OCI-LY7 (cell line): ENCODE results near the gene FIS1.
"Not testable (repeated sequence)": the region's sequence is repeated elsewhere in the genome, so short reads cannot be mapped to it uniquely, and the experiment has no call there.

Experiments
- CTCF ChIP-seq: fragments of 200-600 bp; sonication (generic); conservative IDR thresholded peaks from 2 replicates; pipeline ENCODE4 v1.5.1; 2014; ENCODE audit warnings: mild to moderate bottlenecking, antibody characterized with exemption, low read length, moderate library complexity, mixed read lengths
- EZH2phosphoT487 ChIP-seq: fragments of 200-600 bp; sonication (generic); IDR thresholded peaks from 2 replicates; pipeline ENCODE4 v1.6.1; 2018; ENCODE audit warnings: low read depth, borderline replicate concordance, mild to moderate bottlenecking, mixed run types, antibody characterized with exemption, low read length, moderate library complexity, mixed read lengths

DNA sequence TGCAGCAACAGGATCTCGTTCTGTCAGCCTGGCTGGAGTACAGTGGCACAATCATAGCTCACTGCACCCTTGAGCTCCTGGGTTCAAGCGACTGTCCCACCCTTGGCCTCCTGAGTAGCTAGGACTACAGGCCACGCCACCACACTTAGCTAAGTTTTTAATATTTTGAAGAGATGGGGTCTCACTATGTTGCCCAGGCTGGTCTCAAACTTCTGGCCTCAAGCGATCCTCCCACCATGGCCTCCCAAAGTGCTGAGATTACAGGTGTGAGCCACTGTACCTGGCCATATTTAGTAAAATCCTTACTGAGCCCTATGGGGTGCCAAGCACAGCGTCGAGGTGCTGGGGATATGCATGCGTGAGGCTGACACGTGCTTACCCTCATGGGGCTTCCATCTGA, 36.0 kb upstream of the FIS1 start:
- not testable (repeated sequence) for TF ChIP-seq CTCF, EZH2phosphoT487
